Esophagus squamous epithelium (tissue), 5 donors: ENCODE measurements around the gene GYS1. TPM values are rescaled to one million over a fixed set of nuclear protein-coding genes. Genes with fewer than 3 reads are reported as not detected.
A peak's percentile ranks its signal among the peaks of the same experiment; 100 is the strongest.
"Not testable (repeated sequence)": the region's sequence is repeated elsewhere in the genome, so short reads cannot be mapped to it uniquely, and the experiment has no call there.

Experiments
- DNase-seq: peaks from one replicate; lab custom pipeline; 2025; lab: John Stamatoyannopoulos, UW
- H3K27ac ChIP-seq, 4 donors: fragments of 200-600 bp; sonication (generic); one replicate each; pipeline ENCODE4 v1.5.1; 2016 to 2019; ENCODE audit warnings: mild to moderate bottlenecking in 1 of 4
- H3K27me3 ChIP-seq, 4 donors: fragments of 200-600 bp; sonication (generic); 1 replicate in 3 of 4; 2 replicates in 1 of 4; pipeline versions ENCODE4 v1.5.1 to v1.6.0; 2017 to 2021; ENCODE audit warnings: antibody characterized with exemption in 1 of 4
- H3K36me3 ChIP-seq, 3 donors: fragments of 200-600 bp; sonication (generic); one replicate each; pipeline ENCODE4 v1.5.1; 2016 to 2019
- H3K4me1 ChIP-seq, 3 donors: fragments of 200-600 bp; sonication (generic); one replicate each; pipeline ENCODE4 v1.5.1; 2017 to 2019
- H3K4me3 ChIP-seq, 4 donors: fragments of 200-600 bp; sonication (generic); 1 replicate in 3 of 4; 2 replicates in 1 of 4; pipeline ENCODE4 v1.5.1; 2016 to 2019; ENCODE audit warnings: mild to moderate bottlenecking in 2 of 4, moderate library complexity in 1 of 4
- H3K9me3 ChIP-seq, 3 donors: fragments of 200-600 bp; sonication (generic); one replicate each; pipeline ENCODE4 v1.5.1; 2016 to 2019
- CTCF ChIP-seq, 6 experiments: fragments of 450-650 bp in 4 of 6; fragments of 200-600 bp in 2 of 6; sonication (generic) in 2 of 6; IDR thresholded peaks; one replicate each; pipeline ENCODE4 v1.5.1; 2016 to 2019; ENCODE audit warnings: antibody characterized with exemption in 6 of 6, mild to moderate bottlenecking in 4 of 6, moderate library complexity in 4 of 6
- POLR2A ChIP-seq, 4 donors: fragments of 450-650 bp; IDR thresholded peaks; one replicate each; pipeline ENCODE4 v1.6.1; 2017; ENCODE audit warnings: antibody characterized with exemption in 4 of 4, mild to moderate bottlenecking in 4 of 4, moderate library complexity in 3 of 4
- WGBS, 2 donors: methylation state at CpG; one replicate each; pipeline ENCODE4 v1.1.5; 2018; 5-methylcytosine and 5-hydroxymethylcytosine counted together
- intact Hi-C: fragments of 100-400 bp; cut with DNase I; formaldehyde crosslinking; loops from one replicate; pipeline ENCODE4 v1.15.0; 2022
- total RNA-seq, 4 donors: library from RNA; depleted of rRNA; stranded (reverse); fragments of >200 nt; gene quantifications; one replicate each; pipeline ENCODE4 v1.1.0, GENCODE V29; 2016
- donor health status: DM: yes; HTN: yes; CAD: no.

GYS1 gene
- total RNA-seq, 4 donors from 2014 or later: 30.6 to 47.6 (median 39.5) TPM

- intact Hi-C loops, H3K27ac ChIP-seq, DNase-seq, H3K9me3 ChIP-seq, H3K36me3 ChIP-seq, H3K4me1 ChIP-seq, H3K4me3 ChIP-seq, H3K27me3 ChIP-seq: not testable (repeated sequence)
- TF ChIP-seq CTCF (IDR thresholded peaks at IDR 0.05): peak in 4 of 6 experiments; percentile 10 to 56 (median 25)
- 24 to 39% methylated on average over 15 to 21 of the region's 28 CpGs for WGBS, 2 donors
Observed at GRCh38 chr19:49031642-49032301, 38.7 kb upstream of the GYS1 start, which contains the start of gene CGB2. Gene CGB2, plus strand, starts transcription at chr19:49031890. Its CDS starts 206 bp downstream, at chr19:49032096.

GRCh38 chr19:49030323-49030722 lies 37.2 kb upstream of the GYS1 start:
- H3K4me1 ChIP-seq, H3K36me3 ChIP-seq, H3K9me3 ChIP-seq, intact Hi-C loops, H3K27ac ChIP-seq, DNase-seq, H3K4me3 ChIP-seq: not testable (repeated sequence)
- 94 to 97% methylated on average over 3 of the region's 8 CpGs for WGBS, 2 donors
- peaks cover 0 to 12% (median 0%) of the 10 kb centered on the region in 4 donors for H3K27me3 ChIP-seq

GRCh38 chr19:49029749-49030148 lies 36.6 kb upstream of the GYS1 start:
- H3K4me1 ChIP-seq, DNase-seq, H3K9me3 ChIP-seq, H3K27ac ChIP-seq, intact Hi-C loops, H3K4me3 ChIP-seq, H3K36me3 ChIP-seq: not testable (repeated sequence)
- H3K27me3 ChIP-seq: peaks cover 0 to 12% (median 0%) of the 10 kb centered on the region in 4 donors
- WGBS, 2 donors: 75 to 76% methylated on average over 4 of the region's 14 CpGs

- H3K9me3 ChIP-seq, H3K4me1 ChIP-seq, H3K4me3 ChIP-seq, intact Hi-C loops, H3K27ac ChIP-seq, DNase-seq, H3K36me3 ChIP-seq: not testable (repeated sequence)
- WGBS, 2 donors: 80 to 84% methylated on average over 5 to 7 of the region's 9 CpGs
- peaks cover 0 to 12% (median 0%) of the 10 kb centered on the region in 4 donors for H3K27me3 ChIP-seq
Observed at GRCh38 chr19:49028686-49029085, 35.6 kb upstream of the GYS1 start.

GRCh38 chr19:49025599-49025998 lies 32.5 kb upstream of the GYS1 start:
- H3K4me1 ChIP-seq, intact Hi-C loops, H3K27me3 ChIP-seq, H3K27ac ChIP-seq, H3K36me3 ChIP-seq, H3K4me3 ChIP-seq, H3K9me3 ChIP-seq, DNase-seq: not testable (repeated sequence)
- WGBS, 2 donors: 47% methylated on average over 3 of the region's 23 CpGs; no CpG with 5 or more reads in 1 of the 2 donors

- H3K4me1 ChIP-seq, DNase-seq, H3K9me3 ChIP-seq, H3K36me3 ChIP-seq, intact Hi-C loops, H3K27ac ChIP-seq, H3K4me3 ChIP-seq: not testable (repeated sequence)
- WGBS, 2 donors: 65 to 72% methylated on average over 2 to 4 of the region's 6 CpGs
- peaks cover 0 to 11% (median 0%) of the 10 kb centered on the region in 4 donors for H3K27me3 ChIP-seq
Observed at GRCh38 chr19:49025088-49025487, 32.0 kb upstream of the GYS1 start.

- no CpG with 5 or more reads among the region's 15 CpGs for WGBS, 2 donors
- H3K4me3 ChIP-seq, intact Hi-C loops: not testable (repeated sequence)
Observed at GRCh38 chr19:49024233-49024632, 31.1 kb upstream of the GYS1 start, which contains the start of gene CGB3. Gene CGB3, minus strand, starts transcription at chr19:49024333. Its CDS starts 362 bp downstream, at chr19:49023971.

GRCh38 chr19:49022116-49022515 lies 29.0 kb upstream of the GYS1 start:
- Histone ChIP-seq H3K4me1 (peaks cover 0 to 34% (median 20%) of the 10 kb centered on the region in 3 donors), H3K27ac (no peak overlapping the region), H3K27me3 (peaks cover 0 to 40% (median 0%) of the 10 kb centered on the region in 4 donors), H3K9me3 (no peaks in the 10 kb centered on the region), H3K36me3 (no peaks in the 10 kb centered on the region), H3K4me3 (no peak overlapping the region)
- WGBS, 2 donors: 88 to 89% methylated on average over 9 of the region's 9 CpGs
- no peak for DNase-seq
- intact Hi-C loops: no loop called here
- TF ChIP-seq POLR2A (IDR thresholded peaks at IDR 0.05) (no peak), CTCF (IDR thresholded peaks at IDR 0.05) (no peak)

More at GRCh38 chr19:49024233-49024632, 31.1 kb upstream of the GYS1 start, which contains the start of gene CGB3:
- not testable (repeated sequence) for H3K27ac ChIP-seq, DNase-seq, H3K9me3 ChIP-seq, H3K36me3 ChIP-seq
- peaks cover 0 to 13% (median 4%) of the 10 kb centered on the region in 3 donors for H3K4me1 ChIP-seq
- H3K27me3 ChIP-seq: peaks cover 0 to 20% (median 0%) of the 10 kb centered on the region in 4 donors
